ENCODE measurements around the gene GH2. TPM values are rescaled to one million over a fixed set of nuclear protein-coding genes. Genes with fewer than 3 reads are reported as not detected.

GH2 gene
- total and polyA plus RNA-seq, 12 donors: not detected

DNA sequence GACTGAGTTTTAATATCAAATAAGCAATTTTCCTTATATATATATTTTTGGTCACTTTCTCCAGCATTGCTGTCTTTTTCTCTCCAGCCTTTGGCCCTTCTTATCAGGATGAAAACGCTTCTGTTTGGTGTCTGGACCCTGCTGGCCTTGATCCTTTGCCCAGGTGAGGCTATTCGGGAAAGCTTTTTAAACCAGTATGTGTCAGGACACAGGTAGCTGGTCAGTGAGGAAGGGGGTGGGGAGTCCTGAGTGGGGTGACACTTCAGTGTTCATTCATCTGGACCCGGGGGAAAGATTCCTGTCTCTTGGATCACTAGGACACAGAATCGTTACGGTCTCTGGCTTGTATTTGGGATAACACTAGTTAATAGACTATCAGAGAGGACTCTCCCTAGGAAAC lies 27.0 kb downstream of the GH2 start:
- DNase-seq (no peak), ATAC-seq (no peak)
- TF ChIP-seq CTCF (IDR thresholded peaks at IDR 0.05): no peak
- no peaks in the 10 kb centered on the region for H3K9me3 ChIP-seq
- H3K27ac ChIP-seq: no peak overlapping the region
- no peaks in the 10 kb centered on the region for H3K36me3 ChIP-seq
- H3K27me3 ChIP-seq: no peaks in the 10 kb centered on the region
- H3K4me3 ChIP-seq: no peak overlapping the region
- WGBS, 2 donors: 81 to 84% methylated on average over 5 of the region's 5 CpGs
- no peaks in the 10 kb centered on the region for H3K4me1 ChIP-seq
- intact Hi-C loops (cut with DNase I): no loop called here

DNA sequence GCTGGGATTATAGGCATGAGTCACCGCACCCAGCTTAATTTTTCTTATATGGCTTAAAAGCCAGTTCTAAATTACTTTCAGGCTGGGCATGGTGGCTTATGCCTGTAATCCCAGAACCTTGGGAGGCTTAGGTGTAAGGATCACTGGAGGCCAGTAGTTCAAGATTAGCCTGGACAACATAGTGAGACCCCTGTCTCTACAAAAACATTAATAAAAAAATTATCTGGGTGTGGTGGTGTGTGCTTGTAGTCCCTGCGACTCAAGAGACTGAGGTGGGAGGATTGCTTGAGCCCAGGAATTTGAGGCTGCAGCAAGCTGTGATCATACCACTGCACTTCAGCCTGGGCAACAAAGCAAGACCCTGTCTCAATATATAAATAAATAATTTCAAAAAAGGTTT lies 28.5 kb downstream of the GH2 start:
- DNase-seq (no peak), ATAC-seq (no peak)
- no peak for TF ChIP-seq CTCF (IDR thresholded peaks at IDR 0.05)
- Histone ChIP-seq H3K36me3 (no peaks in the 10 kb centered on the region), H3K4me3 (no peak overlapping the region), H3K9me3 (peaks cover 0 to 5% (median 0%) of the 10 kb centered on the region in 11 donors), H3K27ac (no peak overlapping the region), H3K27me3 (no peaks in the 10 kb centered on the region), H3K4me1 (peaks cover 0 to 12% (median 0%) of the 10 kb centered on the region in 9 donors)
- WGBS, 2 donors: 86 to 97% methylated on average over 2 of the region's 2 CpGs
- intact Hi-C loops (cut with DNase I): no loop called here

GRCh38 chr17:63850401-63850800 lies 31.3 kb downstream of the GH2 start:
- Histone ChIP-seq H3K4me3 (no peak overlapping the region), H3K36me3 (no peaks in the 10 kb centered on the region), H3K27me3 (no peaks in the 10 kb centered on the region), H3K9me3 (peaks cover 0 to 5% (median 0%) of the 10 kb centered on the region in 11 donors), H3K4me1 (peaks cover 0 to 13% (median 0%) of the 10 kb centered on the region in 9 donors), H3K27ac (no peak overlapping the region)
- no peak for ATAC-seq
- WGBS, 2 donors: 71% methylated on average over 9 of the region's 9 CpGs
- intact Hi-C loops (cut with DNase I): no loop called here
- no peak for TF ChIP-seq CTCF (IDR thresholded peaks at IDR 0.05)
- DNase-seq: no peak

DNA sequence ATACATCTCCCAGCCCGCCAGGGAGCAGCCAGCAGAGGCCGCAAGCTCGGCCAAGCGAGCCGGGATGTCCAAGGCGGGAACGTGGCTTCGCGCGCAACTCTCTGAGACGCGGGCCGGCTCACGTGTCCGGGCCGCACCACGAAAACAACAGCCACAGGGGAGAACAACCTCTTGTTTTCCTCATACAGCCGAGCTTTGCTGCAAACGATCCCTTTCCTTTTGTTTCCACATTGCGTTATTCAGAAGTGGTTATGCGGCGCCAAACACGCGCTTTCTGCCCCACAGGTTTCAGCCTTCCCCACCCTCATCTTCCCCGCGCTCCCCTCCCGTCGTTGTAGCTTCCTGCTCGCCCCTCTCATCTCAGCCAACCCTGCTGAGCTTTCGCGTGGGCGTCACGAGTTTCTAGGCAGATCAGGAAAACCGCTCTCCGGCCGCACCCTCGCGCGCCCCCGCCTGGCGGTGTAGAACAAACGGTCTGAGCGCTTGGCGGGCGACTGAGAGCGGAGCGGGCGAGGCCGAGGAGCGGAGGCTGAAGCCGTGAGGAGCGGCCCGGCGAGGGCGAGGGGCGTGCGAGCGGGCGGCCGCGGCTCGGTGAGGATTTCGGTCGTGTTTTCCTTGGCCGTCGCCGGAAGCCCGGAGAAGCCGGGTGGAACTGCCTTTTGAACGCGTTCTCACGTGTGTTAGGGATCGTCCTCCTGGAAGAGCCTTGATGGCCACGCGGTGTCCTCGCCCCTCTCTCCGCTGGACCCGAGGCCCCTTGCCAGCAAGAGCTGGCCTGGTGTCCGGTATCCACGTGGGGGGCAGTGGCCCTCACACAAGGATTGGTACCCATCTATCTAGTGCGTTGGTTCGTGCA lies 32.7 kb downstream of the GH2 start:
- TF ChIP-seq CTCF (IDR thresholded peaks at IDR 0.05): peak; percentile 65 to 84 (median 77)
- H3K4me3 ChIP-seq: peak overlapping the region in 8 of 10 donors; percentile 28 to 45 (median 38)
- H3K4me1 ChIP-seq: peaks cover 0 to 17% (median 2%) of the 10 kb centered on the region in 9 donors
- peak overlapping the region in 7 of 10 donors; percentile 11 to 79 (median 58) for H3K27ac ChIP-seq
- WGBS, 2 donors: 12 to 17% methylated on average over 82 of the region's 82 CpGs
- H3K27me3 ChIP-seq: no peaks in the 10 kb centered on the region
- intact Hi-C loops (cut with DNase I): no loop called here
- peaks cover 0 to 5% (median 0%) of the 10 kb centered on the region in 11 donors for H3K9me3 ChIP-seq
- DNase-seq: peak; percentile 93
- ATAC-seq: peak; percentile 90 to 97 (median 96)
- H3K36me3 ChIP-seq: no peaks in the 10 kb centered on the region

Data from heart right ventricle (tissue), 16 donors.